ENCODE results near the gene TWIST2.

The TWIST2 gene

DNA sequence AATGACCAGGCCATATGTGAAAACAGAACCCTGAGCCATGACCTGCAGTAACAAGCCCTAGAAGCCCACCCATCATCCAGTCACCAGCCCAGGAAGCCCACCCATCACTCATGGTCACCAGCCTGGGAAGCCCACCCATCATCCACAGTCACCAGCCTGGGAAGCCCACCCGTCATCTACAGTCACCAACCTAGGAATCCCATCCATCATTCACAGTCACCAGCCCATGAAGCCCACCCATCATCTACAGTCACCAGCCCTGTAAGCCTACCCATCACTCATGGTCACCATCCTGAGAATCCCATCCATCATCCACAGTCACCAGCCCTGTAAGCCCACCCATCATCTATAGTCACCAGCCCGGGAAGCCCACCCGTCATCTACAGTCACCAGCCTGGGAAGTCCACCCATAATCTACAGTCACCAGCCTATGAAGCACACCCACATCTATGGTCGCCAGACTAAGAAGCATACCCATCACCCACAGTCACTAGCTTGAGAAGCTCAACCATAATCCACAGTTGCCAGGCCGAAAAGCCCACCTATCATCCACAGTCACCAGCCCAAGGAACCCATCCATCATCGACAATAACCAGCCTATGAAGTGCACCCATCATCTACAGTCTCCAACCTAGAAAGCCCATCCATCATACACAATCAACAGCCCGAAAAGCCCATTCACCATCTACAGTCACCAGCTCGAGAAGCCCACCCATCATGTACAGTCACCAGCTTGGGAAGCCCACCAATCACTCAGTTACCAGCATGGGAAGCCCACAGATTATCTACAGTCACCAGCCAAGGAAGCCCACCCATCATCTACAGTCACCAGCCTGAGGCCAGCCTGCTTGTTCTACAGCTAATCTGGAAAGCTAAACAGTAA lies 91.9 kb downstream of the TWIST2 start:
- no peak for DNase-seq (ENCODE audit: low read depth in 2 of 2)

GRCh38 chr2:238940806-238941205 lies 92.9 kb downstream of the TWIST2 start:
- no peak for DNase-seq (ENCODE audit: low read depth in 2 of 2)

DNA sequence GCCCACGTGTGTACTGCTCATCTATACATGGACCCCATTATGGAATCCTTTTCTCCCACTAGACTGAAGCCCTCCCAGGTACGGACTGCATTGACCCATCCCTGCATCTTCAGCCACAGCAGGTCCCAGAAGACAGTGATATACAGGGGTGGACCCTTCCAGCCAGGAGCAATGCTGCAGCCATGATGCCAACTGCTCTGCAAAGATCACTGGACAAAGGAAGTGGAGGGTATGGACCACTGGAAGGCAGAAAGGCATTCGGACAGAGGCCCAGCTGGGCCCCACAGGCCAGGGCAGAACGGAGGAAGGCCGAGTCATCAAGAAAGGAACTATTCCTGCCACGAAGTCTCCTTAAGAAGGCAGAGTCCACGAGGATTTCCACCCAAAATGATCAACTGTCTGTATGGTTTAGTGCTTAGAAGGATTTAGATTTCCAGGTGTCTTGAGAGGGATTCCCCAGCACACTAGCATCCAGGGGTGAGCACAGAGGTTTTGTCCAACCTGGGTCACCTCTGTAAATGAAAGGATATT lies 93.4 kb downstream of the TWIST2 start:
- DNase-seq (ENCODE audit: low read depth in 2 of 2), result no peak

GRCh38 chr2:238942080-238942725 lies 94.3 kb downstream of the TWIST2 start:
- no peak for DNase-seq (ENCODE audit: low read depth in 2 of 2)

GRCh38 chr2:238942726-238943300 lies 94.9 kb downstream of the TWIST2 start:
- DNase-seq (ENCODE audit: low read depth in 2 of 2), result no peak

DNA sequence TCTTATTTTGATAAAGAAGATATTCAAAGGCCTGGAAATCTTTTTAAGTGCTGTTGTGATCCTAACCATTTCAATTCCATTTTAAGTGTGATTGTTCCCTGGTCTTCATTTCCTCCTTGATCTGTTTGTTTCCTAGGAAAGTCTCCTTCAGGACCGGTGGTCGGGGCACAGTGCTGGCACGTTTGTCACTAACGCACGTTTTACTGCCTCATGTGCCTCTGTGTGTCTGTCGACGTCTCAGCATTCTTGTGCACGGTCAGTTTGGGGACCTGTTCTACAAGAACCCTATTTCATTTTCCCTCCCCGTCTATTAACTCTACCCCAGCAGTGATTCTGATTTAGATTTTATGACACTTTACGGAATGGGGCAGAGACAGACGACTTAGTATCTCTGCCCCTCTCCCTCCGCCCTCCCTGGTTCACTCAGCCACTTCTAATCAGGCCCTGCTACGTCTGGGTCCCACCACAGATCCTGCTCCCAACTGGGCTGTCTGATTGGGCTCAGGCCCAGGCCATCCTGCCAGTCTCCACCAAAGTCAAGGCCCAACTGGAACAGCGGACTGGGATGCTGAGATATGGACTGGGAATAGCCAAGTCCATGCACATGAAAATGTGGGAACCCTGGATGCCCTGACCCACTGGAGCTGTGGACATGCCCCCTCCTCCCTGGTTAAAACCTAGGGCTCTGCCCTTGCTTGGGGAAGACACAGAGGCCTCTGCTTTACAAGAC lies 95.6 kb downstream of the TWIST2 start:
- DNase-seq (ENCODE audit: low read depth in 2 of 2), result no peak

GRCh38 chr2:238945433-238946150 lies 97.7 kb downstream of the TWIST2 start:
- DNase-seq (ENCODE audit: low read depth in 2 of 2), result no peak

DNA sequence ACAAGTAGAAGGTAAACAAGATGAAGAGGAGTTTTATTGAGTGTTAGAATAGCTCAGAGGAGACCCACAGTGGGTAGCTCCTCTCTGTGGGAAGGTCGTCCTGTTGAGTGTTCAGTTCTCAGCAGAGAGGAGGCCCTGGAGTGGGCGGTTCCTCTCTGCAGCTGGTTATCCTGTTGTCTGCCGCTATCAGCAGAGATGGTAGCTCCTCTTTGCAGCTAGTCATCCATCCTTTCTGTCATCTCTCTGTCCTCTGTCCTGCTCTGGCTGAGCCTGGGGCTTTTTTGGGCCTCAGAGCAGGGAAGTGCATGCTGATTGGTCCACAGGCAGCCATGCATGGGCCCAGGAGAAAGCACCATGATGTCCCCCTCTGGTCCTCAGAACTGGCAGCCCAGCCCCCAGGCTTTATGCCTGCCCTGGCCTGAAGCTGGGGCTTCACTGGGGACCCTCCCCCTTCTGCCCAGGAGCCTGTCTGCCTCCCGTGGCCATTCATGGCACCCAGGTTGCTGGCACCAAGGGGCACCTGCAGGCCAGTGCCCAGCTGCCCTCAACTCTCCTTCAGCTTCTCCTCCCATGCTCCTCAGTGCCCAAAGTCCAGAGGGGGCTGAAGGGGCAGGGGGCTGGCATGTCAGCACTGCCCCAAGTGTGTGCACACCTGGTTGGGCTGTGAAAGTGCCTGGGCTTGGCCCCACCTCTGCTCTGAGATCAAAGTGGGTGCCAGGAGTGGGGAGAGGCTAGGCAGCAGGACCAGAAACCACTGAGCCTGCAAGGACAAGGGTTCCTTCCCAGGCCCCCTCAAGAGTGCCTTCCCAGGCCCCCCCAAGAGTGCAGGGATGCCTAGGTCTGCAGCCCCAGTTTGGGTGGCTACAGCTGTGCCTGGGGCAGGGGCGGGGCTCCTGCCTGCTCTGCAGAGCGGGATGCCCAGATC lies 98.7 kb downstream of the TWIST2 start:
- no peak for DNase-seq (ENCODE audit: low read depth in 2 of 2)

DNA sequence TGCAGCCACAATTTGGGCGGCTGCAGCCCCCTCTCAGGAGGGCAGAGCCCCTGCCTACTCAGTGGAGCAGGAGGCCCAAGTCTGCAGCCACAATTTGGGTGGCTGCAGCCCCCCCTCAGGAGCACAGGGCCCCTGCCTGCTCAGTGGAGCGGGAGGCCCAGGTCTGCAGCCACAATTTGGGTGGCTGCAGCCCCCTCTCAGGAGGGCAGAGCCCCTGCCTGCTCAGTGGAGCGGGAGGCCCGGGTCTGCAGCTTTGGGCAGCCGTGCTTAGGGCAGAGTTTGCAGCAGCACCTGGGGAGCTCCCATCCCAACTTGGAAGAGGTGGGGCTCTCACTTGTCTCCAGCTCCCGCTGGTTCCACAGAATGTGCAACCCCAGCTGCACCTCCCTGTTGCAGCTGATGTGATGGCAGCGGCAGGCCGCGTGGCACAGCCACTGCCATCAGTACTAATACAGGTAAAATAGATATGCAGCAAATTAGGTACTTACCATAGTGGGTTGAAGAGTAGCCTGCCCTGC lies 99.4 kb downstream of the TWIST2 start:
- no peak for DNase-seq (ENCODE audit: low read depth in 2 of 2)

GRCh38 chr2:238947920-238948710 lies 100.2 kb downstream of the TWIST2 start:
- DNase-seq (ENCODE audit: low read depth in 2 of 2), result no peak

GRCh38 chr2:238948765-238949641 lies 101.1 kb downstream of the TWIST2 start:
- no peak for DNase-seq (ENCODE audit: low read depth in 2 of 2)

DNA sequence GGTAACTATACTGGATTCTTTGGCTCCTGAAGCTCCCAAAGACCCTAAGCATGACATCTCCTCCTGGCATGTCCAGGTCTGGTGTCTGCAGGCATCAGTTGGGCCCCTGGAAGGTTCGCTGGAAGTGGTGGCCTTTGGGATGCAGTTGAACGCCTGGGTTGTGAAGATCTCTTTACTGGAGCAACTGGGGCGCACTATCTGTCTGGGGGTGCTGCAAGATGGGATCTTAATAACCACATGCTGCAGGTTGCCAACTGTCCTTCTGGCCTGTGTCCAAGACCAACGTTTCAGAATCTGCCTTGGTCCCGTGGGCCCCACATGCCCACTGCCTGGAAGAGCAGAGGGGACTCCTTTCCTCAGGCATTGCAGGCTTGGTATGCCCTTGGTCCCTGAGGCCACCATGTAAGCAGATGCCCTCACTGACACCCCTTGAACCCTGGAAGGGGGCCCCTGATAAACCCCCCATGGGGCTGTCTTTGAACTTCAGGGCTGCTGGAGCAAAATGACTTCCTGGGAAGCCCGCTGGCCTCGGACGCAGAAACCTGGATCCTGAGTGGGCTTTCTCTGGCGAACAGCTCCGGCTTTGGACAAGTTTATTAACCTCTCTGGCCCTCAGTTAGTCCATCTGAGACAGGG lies 101.9 kb downstream of the TWIST2 start:
- DNase-seq (ENCODE audit: low read depth in 2 of 2), result no peak

DNA sequence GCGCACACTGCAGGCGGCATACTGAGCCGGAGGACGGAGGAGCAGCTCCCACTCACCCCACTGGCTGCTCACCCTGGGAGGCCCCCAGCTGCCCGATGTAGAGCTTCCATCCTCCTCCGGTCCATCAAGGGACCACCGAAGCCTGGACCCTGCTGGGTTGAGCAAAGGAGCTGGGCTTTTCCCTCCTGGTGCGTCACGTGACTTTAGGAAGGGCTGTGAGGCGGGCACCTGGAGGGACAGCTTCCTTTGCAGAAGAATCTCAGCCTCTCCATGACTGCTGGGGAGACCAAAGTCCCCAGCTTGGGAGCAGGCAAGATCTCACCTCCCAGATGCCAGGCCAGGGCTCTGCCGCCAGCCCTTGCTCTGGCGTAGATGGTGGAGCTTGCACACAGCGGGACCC lies 102.7 kb downstream of the TWIST2 start:
- no peak for DNase-seq (ENCODE audit: low read depth in 2 of 2)

DNA sequence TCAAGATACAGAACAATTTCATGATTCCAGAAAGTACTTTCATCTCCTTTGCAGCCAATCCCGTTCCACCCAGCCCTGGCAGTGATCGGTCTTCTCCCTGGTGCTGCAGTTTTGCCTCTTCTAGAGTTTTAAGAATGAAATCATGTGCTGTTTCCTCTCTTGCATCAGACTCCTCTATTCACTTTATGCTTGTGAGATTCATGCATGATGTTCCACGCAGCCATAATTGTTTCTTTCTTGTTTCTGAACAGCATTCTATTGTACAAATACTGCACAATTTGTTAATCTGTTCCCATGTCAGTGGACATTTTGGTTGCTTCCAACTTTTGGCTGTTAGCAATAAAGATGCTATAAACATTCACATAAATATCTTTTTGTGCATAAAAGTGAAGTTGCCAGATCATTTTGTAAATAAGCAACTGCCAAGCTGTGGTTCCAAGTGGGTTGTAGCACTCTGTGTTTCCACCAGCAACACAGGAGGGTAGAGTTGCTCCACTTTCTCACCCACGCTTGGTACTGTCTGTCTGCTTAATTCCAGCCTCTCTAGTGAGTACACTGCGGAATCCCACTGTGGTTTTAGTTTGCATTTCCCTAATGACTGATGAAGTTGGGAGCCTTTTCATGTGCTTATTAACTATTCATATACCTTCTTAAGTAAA lies 104.5 kb downstream of the TWIST2 start:
- DNase-seq (ENCODE audit: low read depth in 2 of 2), result no peak

DNA sequence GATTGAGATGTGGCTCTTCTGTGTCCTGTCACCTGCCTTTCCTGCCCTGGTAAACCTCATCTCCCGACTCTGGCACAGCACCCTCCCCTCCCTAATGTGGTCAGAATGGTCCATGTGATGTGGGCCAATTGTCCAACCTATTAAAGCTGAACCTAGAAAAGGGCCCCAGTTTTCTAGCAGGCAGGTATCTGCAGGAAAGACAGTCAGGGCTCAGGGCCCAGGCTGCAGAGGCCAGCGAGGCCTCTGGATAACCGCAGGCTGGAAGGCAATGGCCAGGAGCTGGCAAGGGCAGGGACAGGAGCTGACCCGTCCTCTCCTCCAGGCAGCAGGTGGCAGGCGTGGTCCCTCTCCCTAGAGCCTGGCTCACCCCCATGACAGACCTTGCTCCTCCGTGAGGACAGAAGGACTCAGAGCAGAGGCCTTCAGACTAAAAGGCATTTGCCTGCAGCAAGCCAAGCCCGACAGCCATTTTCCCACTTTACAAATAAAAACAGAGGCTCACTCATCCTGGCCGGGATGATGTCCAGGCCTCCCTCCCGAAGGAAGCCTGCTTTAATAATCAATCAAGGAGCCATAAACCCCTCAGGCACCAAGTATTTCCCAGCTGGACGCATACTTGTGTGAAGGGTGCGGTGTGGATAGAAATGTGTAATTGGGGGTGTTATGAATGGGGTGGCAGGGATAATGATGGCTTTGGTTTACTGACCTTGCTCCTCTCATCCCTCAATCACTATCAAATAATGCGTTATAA lies 107.1 kb downstream of the TWIST2 start:
- DNase-seq (ENCODE audit: low read depth in 2 of 2), result no peak
